Memory B cell (primary cell): ENCODE data around the gene BEX5.
"Not testable (repeated sequence)": the region's sequence is repeated elsewhere in the genome, so short reads cannot be mapped to it uniquely, and the experiment has no call there.

ENCODE experiments used
- ATAC-seq: fragments of 150-1000 bp; cut with Tn5 transposase; 2 replicates; pipeline ENCODE4 v1.10.0; 2021; ENCODE audit warnings: low read depth, mild to moderate bottlenecking, moderate library complexity
- DNase-seq, 2 donors: peaks; one replicate each; pipeline ENCODE4 v3.0.0; 2022; ENCODE audit warnings: low spot score in 2 of 2
- H3K27ac Mint-ChIP-seq: one replicate; pipeline ENCODE4 v1.8.0; 2022; ENCODE audit warnings: mild to moderate bottlenecking, moderate library complexity, mixed read lengths
- H3K27me3 Mint-ChIP-seq: one replicate; pipeline ENCODE4 v1.8.0; 2022; ENCODE audit warnings: mixed read lengths
- H3K36me3 Mint-ChIP-seq: one replicate; pipeline ENCODE4 v1.8.0; 2022; ENCODE audit warnings: mild to moderate bottlenecking, mixed read lengths
- H3K4me1 Mint-ChIP-seq: one replicate; pipeline ENCODE4 v1.8.0; 2022; ENCODE audit warnings: mixed read lengths
- H3K4me3 Mint-ChIP-seq: one replicate; pipeline ENCODE4 v1.8.0; 2022; ENCODE audit warnings: mild to moderate bottlenecking, moderate library complexity, mixed read lengths
- H3K9me3 Mint-ChIP-seq: one replicate; pipeline ENCODE4 v1.8.0; 2022; ENCODE audit warnings: mixed read lengths

The BEX5 gene

DNA sequence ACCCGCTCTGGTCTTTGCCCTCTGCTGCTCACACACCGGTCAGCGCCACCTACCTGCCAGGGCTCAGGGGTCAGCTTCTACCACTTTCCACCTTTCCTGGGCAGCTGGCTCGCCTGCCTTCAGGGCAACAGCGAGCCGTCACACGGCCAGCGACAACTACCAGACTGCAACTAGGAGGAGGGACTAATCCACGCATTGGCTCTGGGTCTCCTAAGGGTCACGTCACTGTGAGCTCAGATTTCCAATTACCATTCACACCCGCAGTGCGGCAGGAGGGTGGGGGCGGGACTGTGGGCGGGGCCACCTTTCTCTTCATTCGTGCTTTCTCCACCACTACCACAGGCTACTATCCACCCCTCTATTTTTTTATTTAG is at the start of gene BEX5:
BEX5 (minus strand) TSS at position 172 of the 374 bp plus-strand sequence. CDS start 1,712 bp downstream, outside the sequence.
- peak within 1 kb of the TSS; percentile 86 for H3K27ac Mint-ChIP-seq
- H3K4me3 Mint-ChIP-seq: peak within 1 kb of the TSS; percentile 93
- peaks cover 2% of the 10 kb centered on the region for H3K27me3 Mint-ChIP-seq
- DNase-seq (no peak), ATAC-seq (peak; percentile 90)
- H3K9me3 Mint-ChIP-seq: no peaks in the 10 kb centered on the region
- peaks cover 10% of the 10 kb centered on the region for H3K4me1 Mint-ChIP-seq
- peaks cover 2% of the 10 kb centered on the region for H3K36me3 Mint-ChIP-seq

DNA sequence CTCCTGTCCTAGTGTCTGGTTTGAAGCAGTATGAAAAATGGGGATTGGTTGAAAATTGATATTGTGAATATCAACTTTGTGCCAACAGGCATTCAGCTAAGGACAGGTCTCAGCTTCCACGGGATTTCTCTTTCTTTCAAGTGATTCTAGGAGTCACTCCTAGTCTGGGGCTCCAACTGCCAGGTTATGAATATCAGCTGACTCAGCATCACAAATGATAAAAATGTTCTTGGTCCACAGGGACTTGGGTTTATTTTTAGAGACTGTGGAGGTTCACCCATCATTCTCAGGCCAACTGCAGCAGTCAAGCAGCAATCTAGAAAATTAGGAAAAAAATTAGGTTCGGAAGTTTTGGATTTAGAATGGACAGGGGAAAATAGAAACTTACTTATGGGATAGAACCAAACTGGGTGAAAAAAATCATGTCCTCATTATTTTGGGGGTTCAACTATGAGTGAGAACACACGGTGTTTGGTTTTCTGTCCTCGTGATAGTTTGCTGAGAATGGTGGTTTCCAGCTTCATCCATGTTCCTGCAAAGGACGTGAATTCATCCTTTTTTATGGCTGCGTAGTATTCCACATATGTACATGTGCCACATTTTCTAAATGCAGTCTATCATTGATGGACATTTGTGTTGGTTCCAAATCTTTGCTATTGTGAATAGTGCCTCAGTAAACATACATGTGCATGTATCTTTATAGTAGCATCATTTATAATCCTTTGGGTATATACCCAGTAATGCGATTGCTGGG is 30.4 kb upstream of the BEX5 start:
- Mint-ChIP-seq H3K4me1 (no peaks in the 10 kb centered on the region), H3K27me3 (no peaks in the 10 kb centered on the region), H3K36me3 (no peaks in the 10 kb centered on the region), H3K4me3 (no peak overlapping the region), H3K9me3 (peaks cover 3% of the 10 kb centered on the region), H3K27ac (no peak overlapping the region)
- no peak for ATAC-seq
- DNase-seq: no peak

GRCh38 chrX:102154900-102155805 is 624 bp downstream of the BEX5 start:
- H3K36me3 Mint-ChIP-seq: peaks cover 2% of the 10 kb centered on the region
- peaks cover 10% of the 10 kb centered on the region for H3K4me1 Mint-ChIP-seq
- peak overlapping the region; percentile 93 for H3K4me3 Mint-ChIP-seq
- ATAC-seq: peak; percentile 45
- H3K9me3 Mint-ChIP-seq: no peaks in the 10 kb centered on the region
- peaks cover 2% of the 10 kb centered on the region for H3K27me3 Mint-ChIP-seq
- no peak for DNase-seq
- H3K27ac Mint-ChIP-seq: peak overlapping the region; percentile 86

- peaks cover 2% of the 10 kb centered on the region for H3K27me3 Mint-ChIP-seq
- H3K9me3 Mint-ChIP-seq: no peaks in the 10 kb centered on the region
- H3K4me1 Mint-ChIP-seq: peaks cover 10% of the 10 kb centered on the region
- H3K4me3 Mint-ChIP-seq: peak overlapping the region; percentile 93
- no peak for DNase-seq
- peak overlapping the region; percentile 86 for H3K27ac Mint-ChIP-seq
- peaks cover 2% of the 10 kb centered on the region for H3K36me3 Mint-ChIP-seq
- no peak for ATAC-seq
These were observed 1.4 kb downstream of the BEX5 start for GRCh38 chrX:102154218-102154860.

DNA sequence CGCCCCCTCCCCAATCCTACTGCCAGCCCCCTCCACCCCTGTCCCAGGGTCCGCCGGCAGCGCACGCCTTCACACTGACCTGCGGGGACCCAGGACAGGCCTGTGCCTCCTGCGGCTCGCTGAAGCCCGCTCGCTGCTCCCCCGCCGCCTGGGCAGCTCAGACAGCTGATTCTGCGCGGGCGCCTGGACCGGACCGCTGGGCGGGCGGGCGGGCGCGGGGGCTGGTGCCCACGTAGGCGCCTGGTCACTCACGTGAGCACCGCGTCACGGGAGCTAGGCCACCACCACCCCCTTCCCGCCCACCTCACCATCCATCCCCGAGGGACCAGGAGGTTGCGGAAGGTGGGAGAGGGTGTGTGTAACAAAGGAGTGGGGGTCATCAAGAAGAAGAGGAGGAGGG is 13.5 kb downstream of the BEX5 start, which contains the start of gene TCEAL6:
TCEAL6 (minus strand) TSS at position 208 of the 400 bp plus-strand sequence.
- H3K4me1 Mint-ChIP-seq, H3K4me3 Mint-ChIP-seq: not testable (repeated sequence)

DNA sequence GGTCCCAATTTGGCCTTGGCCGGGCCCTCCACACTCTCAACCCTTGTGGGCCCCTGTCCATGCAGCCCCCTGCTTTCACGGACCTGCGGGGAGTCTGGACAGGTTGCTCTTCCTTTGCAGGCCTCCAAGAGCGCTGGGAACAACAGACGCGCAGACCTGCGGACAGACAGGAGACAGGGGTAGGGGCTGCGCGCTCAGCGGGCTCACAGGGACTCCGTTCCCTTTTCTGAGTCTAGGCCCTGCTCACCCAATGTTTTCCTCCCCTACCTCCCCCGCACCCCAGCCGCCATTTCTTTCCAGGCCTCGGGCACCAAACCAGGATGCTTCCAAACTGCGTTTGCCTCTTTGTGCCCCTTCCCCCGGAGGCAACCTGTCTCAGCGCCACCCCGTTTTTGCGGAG is 14.1 kb downstream of the BEX5 start:
- H3K36me3 Mint-ChIP-seq, H3K9me3 Mint-ChIP-seq, H3K4me3 Mint-ChIP-seq, ATAC-seq, DNase-seq, H3K4me1 Mint-ChIP-seq, H3K27ac Mint-ChIP-seq, H3K27me3 Mint-ChIP-seq: not testable (repeated sequence)

More for the DNA sequence above, 13.5 kb downstream of the BEX5 start, which contains the start of gene TCEAL6:
- not testable (repeated sequence) for ATAC-seq, H3K27me3 Mint-ChIP-seq, H3K9me3 Mint-ChIP-seq, H3K27ac Mint-ChIP-seq, H3K36me3 Mint-ChIP-seq, DNase-seq

DNA sequence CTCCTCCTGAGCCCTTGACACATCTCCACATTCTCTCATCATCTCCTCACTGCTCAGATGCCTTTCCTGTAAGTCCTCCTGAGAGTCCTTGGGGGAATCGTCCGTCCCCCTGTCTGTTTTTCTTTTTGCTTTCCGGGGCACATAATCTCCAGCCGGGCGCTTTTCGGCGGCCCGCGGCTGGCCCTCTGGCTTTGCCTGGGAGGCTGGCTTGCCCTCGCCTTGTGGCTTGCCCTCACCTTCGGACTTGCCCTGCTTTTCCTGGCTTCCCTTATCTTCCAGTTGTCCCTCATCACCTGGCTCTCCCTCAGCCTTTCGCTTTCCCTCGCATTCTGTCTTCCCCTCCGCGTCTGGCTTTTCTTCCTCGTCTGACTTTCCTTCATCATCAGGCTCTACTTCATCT is 14.9 kb downstream of the BEX5 start:
- H3K27me3 Mint-ChIP-seq, ATAC-seq, H3K4me1 Mint-ChIP-seq, H3K36me3 Mint-ChIP-seq, H3K9me3 Mint-ChIP-seq, H3K27ac Mint-ChIP-seq, H3K4me3 Mint-ChIP-seq, DNase-seq: not testable (repeated sequence)

GRCh38 chrX:102138064-102138463 is 17.7 kb downstream of the BEX5 start:
- Mint-ChIP-seq H3K9me3 (no peaks in the 10 kb centered on the region), H3K36me3 (no peaks in the 10 kb centered on the region), H3K27me3 (peaks cover 4% of the 10 kb centered on the region), H3K4me3 (no peak overlapping the region), H3K4me1 (peaks cover 2% of the 10 kb centered on the region), H3K27ac (no peak overlapping the region)
- DNase-seq (no peak), ATAC-seq (no peak)

GRCh38 chrX:102129473-102129872 is 26.3 kb downstream of the BEX5 start:
- no peaks in the 10 kb centered on the region for H3K9me3 Mint-ChIP-seq
- peaks cover 13% of the 10 kb centered on the region for H3K27me3 Mint-ChIP-seq
- no peak overlapping the region for H3K27ac Mint-ChIP-seq
- ATAC-seq: no peak
- H3K4me3 Mint-ChIP-seq: no peak overlapping the region
- H3K36me3 Mint-ChIP-seq: no peaks in the 10 kb centered on the region
- DNase-seq: peak in 1 of 2 donors; percentile 1
- H3K4me1 Mint-ChIP-seq: peaks cover 3% of the 10 kb centered on the region

GRCh38 chrX:102126863-102127262 is 28.9 kb downstream of the BEX5 start:
- Mint-ChIP-seq H3K4me1 (peaks cover 3% of the 10 kb centered on the region), H3K27ac (no peak overlapping the region), H3K9me3 (no peaks in the 10 kb centered on the region), H3K4me3 (no peak overlapping the region), H3K36me3 (no peaks in the 10 kb centered on the region), H3K27me3 (peaks cover 13% of the 10 kb centered on the region)
- ATAC-seq (no peak), DNase-seq (no peak)

DNA sequence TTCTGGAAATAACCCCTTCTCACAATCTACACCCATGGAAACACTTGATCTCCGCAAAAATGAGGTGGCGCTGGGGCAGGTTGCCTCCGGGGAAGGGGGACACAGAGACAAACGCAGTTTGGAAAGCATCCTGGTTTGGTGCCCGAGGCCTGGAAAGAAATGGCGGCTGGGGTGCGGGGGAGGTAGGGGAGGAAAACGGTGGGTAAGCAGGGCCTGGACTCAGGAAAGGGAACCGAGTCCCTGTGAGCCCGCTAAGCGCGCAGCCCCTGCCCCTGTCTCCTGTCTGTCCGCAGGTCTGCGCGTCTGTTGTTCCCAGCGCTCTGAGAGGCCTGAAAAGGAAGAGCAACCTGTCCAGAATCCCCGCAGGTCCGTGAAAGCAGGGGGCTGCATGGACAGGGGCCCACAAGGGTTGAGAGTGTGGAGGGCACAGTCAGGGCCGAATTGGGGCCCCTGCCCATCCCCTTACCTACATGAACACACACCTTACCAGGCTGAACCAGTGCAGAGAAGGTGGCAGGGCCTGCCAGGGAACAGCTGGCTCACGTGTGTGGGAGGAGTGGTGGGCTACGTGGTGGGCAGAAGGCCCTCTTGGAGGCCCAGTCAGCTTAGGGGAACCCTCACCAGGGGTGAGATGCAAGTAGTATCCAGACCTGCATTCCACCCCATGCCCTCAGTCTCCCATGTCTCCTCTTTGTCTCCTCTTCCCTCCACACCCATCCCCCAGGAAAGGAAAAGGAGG is 29.5 kb downstream of the BEX5 start:
- H3K9me3 Mint-ChIP-seq, DNase-seq, H3K4me1 Mint-ChIP-seq, ATAC-seq, H3K36me3 Mint-ChIP-seq, H3K27ac Mint-ChIP-seq: not testable (repeated sequence)
- H3K27me3 Mint-ChIP-seq: peaks cover 13% of the 10 kb centered on the region
- H3K4me3 Mint-ChIP-seq: peak overlapping the region; percentile 34

GRCh38 chrX:102125436-102125835 is 30.3 kb downstream of the BEX5 start, which contains the start of gene TCEAL2:
TSS of gene TCEAL2 (plus strand) at chrX:102125679. CDS start at chrX:102126831, 1,152 bp downstream.
- not testable (repeated sequence) for H3K4me1 Mint-ChIP-seq, H3K9me3 Mint-ChIP-seq, H3K36me3 Mint-ChIP-seq, H3K27ac Mint-ChIP-seq, DNase-seq, ATAC-seq
- H3K27me3 Mint-ChIP-seq: peaks cover 13% of the 10 kb centered on the region
- H3K4me3 Mint-ChIP-seq: peak within 1 kb of the TSS; percentile 67

DNA sequence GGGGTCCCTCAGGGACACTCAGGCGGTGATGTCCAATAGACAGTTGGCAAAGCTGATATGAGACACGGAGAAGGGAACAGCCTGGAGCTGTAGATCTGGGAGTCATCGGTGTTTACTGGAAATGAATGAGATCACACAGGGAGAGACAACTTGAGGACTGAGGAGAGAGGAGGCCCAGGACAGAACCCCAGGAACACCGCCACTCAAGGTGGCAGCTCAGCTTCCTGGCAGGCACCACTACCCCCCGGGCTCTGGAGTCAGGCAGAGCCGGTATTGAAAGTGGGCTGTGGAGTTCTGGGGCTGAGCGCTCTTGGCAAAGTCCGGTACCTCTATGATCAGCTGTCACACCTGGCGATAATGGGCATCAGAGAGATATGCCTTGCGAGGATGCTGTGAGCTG is 30.8 kb downstream of the BEX5 start:
- H3K27ac Mint-ChIP-seq, H3K36me3 Mint-ChIP-seq, ATAC-seq, H3K9me3 Mint-ChIP-seq, H3K4me1 Mint-ChIP-seq, DNase-seq: not testable (repeated sequence)
- Mint-ChIP-seq H3K27me3 (peaks cover 13% of the 10 kb centered on the region), H3K4me3 (peak overlapping the region; percentile 67)
